Measurements from ENCODE around the gene ADARB2.
"Not testable (repeated sequence)": the region's sequence is repeated elsewhere in the genome, so short reads cannot be mapped to it uniquely, and the experiment has no call there.

ADARB2 gene

DNA sequence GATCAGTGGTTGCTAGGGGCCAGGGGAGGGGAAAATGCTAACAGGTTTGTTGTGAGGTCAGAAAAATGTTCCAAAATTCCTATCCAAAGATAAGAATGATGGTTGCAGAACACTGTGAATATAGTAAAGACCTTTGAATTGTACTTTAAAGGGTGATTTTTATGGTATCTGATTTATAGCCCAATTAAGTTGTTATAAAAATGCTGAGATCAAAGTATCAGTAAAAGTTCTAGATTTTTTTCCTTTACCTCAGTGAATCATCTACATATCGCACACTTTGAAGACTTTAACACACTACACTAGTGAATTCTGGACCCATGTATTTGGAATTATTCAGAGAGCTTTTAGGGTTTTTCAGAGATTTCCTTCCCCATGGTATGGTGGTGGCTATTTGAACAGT is 405.8 kb downstream of the ADARB2 start:
- TF ChIP-seq CTCF (IDR thresholded peaks at IDR 0.05; ENCODE audit: low read depth, low read length), result no peak
- no peak for DNase-seq (ENCODE audit: extremely low read depth, low read depth)

DNA sequence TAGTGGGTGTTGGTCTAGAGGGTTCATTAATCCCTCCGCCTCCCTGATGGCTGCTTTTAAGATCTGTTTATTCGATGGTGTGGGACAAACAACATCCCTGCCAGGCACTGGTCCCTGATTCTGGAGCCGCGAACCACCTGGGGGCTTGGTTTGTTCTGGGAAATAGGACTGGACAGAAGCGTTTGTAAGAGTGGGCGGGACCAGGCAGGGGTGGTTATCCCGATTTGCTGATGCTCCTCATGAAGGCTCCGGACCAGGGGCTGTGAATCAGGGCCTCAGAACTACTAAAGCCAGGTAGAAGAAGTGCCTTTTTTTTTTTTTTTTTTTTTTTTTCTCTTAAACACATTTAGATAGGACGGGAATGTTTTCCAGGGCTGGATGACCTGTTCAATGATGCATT is 407.7 kb downstream of the ADARB2 start:
- no peak for DNase-seq (ENCODE audit: extremely low read depth, low read depth)
- no peak for TF ChIP-seq CTCF (IDR thresholded peaks at IDR 0.05; ENCODE audit: low read depth, low read length)

GRCh38 chr10:1328981-1329614 is 408.2 kb downstream of the ADARB2 start:
- no peak for DNase-seq (ENCODE audit: extremely low read depth, low read depth)
- TF ChIP-seq CTCF (IDR thresholded peaks at IDR 0.05; ENCODE audit: low read depth, low read length), result no peak

GRCh38 chr10:1328161-1328823 is 409.0 kb downstream of the ADARB2 start:
- no peak for DNase-seq (ENCODE audit: extremely low read depth, low read depth)
- no peak for TF ChIP-seq CTCF (IDR thresholded peaks at IDR 0.05; ENCODE audit: low read depth, low read length)

GRCh38 chr10:1327759-1328158 is 409.6 kb downstream of the ADARB2 start:
- no peak for TF ChIP-seq CTCF (IDR thresholded peaks at IDR 0.05; ENCODE audit: low read depth, low read length)
- DNase-seq (ENCODE audit: extremely low read depth, low read depth), result no peak

GRCh38 chr10:1326514-1326913 is 410.8 kb downstream of the ADARB2 start:
- not testable (repeated sequence) for DNase-seq (ENCODE audit: extremely low read depth, low read depth)

GRCh38 chr10:1324903-1325302 is 412.4 kb downstream of the ADARB2 start:
- TF ChIP-seq CTCF (IDR thresholded peaks at IDR 0.05; ENCODE audit: low read depth, low read length), result no peak
- no peak for DNase-seq (ENCODE audit: extremely low read depth, low read depth)

DNA sequence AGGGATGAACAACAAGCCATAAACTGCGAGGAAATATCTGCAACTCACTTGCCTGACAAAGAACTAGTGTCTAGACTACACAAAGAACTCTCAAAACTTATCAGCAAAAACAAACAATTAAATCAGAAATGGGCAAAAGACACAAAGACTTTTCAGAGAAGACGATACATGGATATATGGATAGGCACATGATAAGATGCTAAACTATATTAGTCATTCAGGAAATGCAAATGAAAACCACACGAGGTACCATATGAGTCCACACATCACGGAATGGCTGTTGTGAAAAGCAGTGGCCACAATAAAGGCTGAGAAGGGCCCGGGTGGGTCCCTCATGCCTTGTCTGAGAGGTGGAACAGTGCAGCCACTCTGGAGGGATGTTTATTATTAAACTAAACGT is 413.4 kb downstream of the ADARB2 start:
- TF ChIP-seq CTCF (IDR thresholded peaks at IDR 0.05; ENCODE audit: low read depth, low read length), result no peak
- no peak for DNase-seq (ENCODE audit: extremely low read depth, low read depth)
